ENCODE data around the gene GPR89B.
"Not testable (repeated sequence)": the region's sequence is repeated elsewhere in the genome, so short reads cannot be mapped to it uniquely, and the experiment has no call there.

DNA sequence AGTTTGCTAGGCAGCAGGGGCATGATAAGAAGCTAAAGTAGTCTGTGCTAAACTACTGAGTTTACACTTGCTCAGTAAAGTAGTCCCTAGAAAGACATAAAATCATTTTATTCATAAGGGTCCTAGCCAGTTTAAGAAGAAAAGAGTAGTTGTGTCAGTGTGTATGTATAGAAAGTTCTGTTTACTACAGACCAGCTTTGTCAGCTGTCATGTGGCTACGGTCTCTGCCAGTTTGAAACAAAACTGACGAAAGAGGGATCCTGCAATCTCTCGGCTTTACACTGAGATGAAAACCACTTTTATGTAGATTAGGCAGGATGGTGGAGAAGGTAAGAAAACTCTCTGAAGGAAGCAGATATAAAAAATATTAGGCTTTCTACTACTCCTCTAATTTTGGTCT, 7.1 kb downstream of the GPR89B start:
- TF ChIP-seq, protein P1, sequence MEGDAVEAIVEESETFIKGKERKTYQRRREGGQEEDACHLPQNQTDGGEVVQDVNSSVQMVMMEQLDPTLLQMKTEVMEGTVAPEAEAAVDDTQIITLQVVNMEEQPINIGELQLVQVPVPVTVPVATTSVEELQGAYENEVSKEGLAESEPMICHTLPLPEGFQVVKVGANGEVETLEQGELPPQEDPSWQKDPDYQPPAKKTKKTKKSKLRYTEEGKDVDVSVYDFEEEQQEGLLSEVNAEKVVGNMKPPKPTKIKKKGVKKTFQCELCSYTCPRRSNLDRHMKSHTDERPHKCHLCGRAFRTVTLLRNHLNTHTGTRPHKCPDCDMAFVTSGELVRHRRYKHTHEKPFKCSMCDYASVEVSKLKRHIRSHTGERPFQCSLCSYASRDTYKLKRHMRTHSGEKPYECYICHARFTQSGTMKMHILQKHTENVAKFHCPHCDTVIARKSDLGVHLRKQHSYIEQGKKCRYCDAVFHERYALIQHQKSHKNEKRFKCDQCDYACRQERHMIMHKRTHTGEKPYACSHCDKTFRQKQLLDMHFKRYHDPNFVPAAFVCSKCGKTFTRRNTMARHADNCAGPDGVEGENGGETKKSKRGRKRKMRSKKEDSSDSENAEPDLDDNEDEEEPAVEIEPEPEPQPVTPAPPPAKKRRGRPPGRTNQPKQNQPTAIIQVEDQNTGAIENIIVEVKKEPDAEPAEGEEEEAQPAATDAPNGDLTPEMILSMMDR (IDR thresholded peaks at IDR 0.05) = not testable (repeated sequence)
- not testable (repeated sequence) for TF ChIP-seq POLR2A (IDR thresholded peaks at IDR 0.05)
